ENCODE results near the gene RDH5. TPM values are rescaled to one million over a fixed set of nuclear protein-coding genes. Genes with fewer than 3 reads are reported as not detected.

RDH5 gene
- polyA plus RNA-seq, 1 of the 3 experiments (the other 2 are of a cell fraction), result 5.2 TPM

DNA sequence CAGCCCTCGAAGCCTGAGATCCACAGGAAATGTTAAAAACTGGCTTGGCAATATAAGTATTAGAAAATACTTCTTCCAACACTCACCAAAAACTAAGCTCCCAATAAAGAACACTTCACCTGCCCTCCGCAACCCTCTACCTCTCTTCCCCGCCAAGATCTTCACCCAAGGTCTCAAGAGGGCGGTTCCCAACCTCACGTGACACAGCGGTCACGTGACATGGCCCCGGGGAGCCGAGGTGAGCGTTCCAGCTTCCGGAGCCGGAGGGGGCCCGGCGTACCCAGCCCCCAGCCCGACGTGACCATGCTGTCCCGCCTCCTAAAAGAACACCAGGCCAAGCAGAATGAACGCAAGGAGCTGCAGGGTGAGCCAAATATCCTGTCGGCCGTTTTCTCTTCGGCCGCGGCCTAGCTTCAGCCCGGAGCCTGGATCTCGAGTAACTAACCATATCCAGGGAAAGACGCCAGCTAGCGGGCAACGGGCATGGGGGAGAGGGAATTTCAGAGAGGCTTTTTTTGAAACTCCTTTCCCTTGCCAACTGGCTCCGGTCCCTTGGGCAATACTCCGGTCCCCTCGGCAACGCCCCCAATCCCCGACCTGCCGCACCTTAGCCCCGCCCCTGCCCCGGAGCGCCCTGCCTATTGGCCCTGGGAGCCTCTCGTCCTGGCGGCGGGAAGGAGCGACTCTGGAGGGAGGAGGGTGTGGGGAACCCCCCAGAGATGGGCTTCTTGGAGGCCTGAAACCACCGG, 4.2 kb upstream of the RDH5 start, which contains the start of gene BLOC1S1 (continued):
- TF ChIP-seq GABPA (IDR thresholded peaks at IDR 0.05; ENCODE audit: low read depth) (peak; percentile 64), NRF1 (IDR thresholded peaks at IDR 0.05; ENCODE audit: low read depth, low read length) (no peak), SMC3 (IDR thresholded peaks at IDR 0.05; ENCODE audit: low read depth, low read length) (no peak), MXI1 (IDR thresholded peaks at IDR 0.05; ENCODE audit: low read depth, low read length) (peak; percentile 72), JUND (IDR thresholded peaks at IDR 0.05) (no peak), USF1 (IDR thresholded peaks at IDR 0.05; ENCODE audit: borderline replicate concordance, low read depth) (peak; percentile 100), MEF2A (IDR thresholded peaks at IDR 0.05; ENCODE audit: borderline replicate concordance, low read depth) (no peak), TAF1 (IDR thresholded peaks at IDR 0.05; ENCODE audit: borderline replicate concordance, low read depth, low read length) (peak; percentile 60; the same call in 1 of the 2 replicates), TCF12 (IDR thresholded peaks at IDR 0.05) (0 out of 2 replicates have a peak, but pooled peaks have one; percentile 26), ELF1 (IDR thresholded peaks at IDR 0.05) (peak; percentile 84)
- TF ChIP-seq, protein P1, sequence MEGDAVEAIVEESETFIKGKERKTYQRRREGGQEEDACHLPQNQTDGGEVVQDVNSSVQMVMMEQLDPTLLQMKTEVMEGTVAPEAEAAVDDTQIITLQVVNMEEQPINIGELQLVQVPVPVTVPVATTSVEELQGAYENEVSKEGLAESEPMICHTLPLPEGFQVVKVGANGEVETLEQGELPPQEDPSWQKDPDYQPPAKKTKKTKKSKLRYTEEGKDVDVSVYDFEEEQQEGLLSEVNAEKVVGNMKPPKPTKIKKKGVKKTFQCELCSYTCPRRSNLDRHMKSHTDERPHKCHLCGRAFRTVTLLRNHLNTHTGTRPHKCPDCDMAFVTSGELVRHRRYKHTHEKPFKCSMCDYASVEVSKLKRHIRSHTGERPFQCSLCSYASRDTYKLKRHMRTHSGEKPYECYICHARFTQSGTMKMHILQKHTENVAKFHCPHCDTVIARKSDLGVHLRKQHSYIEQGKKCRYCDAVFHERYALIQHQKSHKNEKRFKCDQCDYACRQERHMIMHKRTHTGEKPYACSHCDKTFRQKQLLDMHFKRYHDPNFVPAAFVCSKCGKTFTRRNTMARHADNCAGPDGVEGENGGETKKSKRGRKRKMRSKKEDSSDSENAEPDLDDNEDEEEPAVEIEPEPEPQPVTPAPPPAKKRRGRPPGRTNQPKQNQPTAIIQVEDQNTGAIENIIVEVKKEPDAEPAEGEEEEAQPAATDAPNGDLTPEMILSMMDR (IDR thresholded peaks at IDR 0.05), result 0 out of 2 replicates have a peak, but pooled peaks have one; percentile 9

DNA sequence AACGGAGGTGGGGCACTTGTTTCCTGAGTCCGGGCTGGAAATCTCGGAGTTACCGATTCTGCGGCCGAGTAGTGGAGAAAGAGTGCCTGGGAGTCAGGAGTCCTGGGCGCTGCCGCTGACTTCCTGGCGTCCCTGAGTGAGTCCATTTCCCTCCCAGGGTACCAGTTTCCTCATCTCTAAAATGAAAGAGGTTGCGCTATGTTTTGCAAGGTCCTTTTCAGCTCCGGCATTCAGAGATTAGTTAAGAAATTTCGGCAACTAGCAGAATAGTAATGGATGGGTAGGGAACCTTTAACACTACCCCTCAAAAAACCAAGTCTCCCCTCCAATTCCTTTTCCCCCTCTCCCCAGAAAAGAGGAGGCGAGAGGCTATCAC, 3.6 kb upstream of the RDH5 start:
- no peaks in the 10 kb centered on the region for H3K9me2 ChIP-seq
- ChIA-PET POLR2A (interaction anchor here (1.0 to 1.6 kb wide), 3 partner anchors 9 to 13 kb away, joined by 6 to 8 read pairs (median 6); partner anchors contain the start of genes CD63 and ITGA7), CTCF (interaction anchor here (1.0 to 11.2 kb wide), 6 partner anchors 8 to 210 kb away, joined by 3 to 202 read pairs (median 19); partner anchors contain the start of gene CD63)
- TF ChIP-seq SMC3 (IDR thresholded peaks at IDR 0.05; ENCODE audit: low read depth, low read length) (no peak), RFX5 (IDR thresholded peaks at IDR 0.05; ENCODE audit: low read length) (no peak), FOXM1 (IDR thresholded peaks at IDR 0.05; ENCODE audit: low read depth) (0 out of 2 replicates have a peak, but pooled peaks have one; percentile 10)
- WGBS (ENCODE audit: low lambda C conversion rate), result 3% methylated on average over 13 of the region's 13 CpGs
- H3K27me3 ChIP-seq (ENCODE audit: insufficient read depth), result no peaks in the 10 kb centered on the region
- H3F3A ChIP-seq (replicated peaks; ENCODE audit: insufficient read depth), result peaks cover 27% of the 10 kb centered on the region
- no peaks in the 10 kb centered on the region for H3K9me3 ChIP-seq
- H2AFZ ChIP-seq (ENCODE audit: low read depth), result peak overlapping the region; percentile 93; the same call in 1 of the 2 replicates
- peak overlapping the region; percentile 89 for H3K4me2 ChIP-seq
- peaks cover 13% of the 10 kb centered on the region; the same call in 1 of the 2 replicates for H3K79me2 ChIP-seq (ENCODE audit: insufficient read depth)
- DNase-seq, result no peak
- peak overlapping the region; percentile 67 to 92 for H3K4me3 ChIP-seq (ENCODE audit: low read depth in 2 of 2, low read length in 1 of 2)
- peaks cover 0 to 3% of the 10 kb centered on the region in 2 experiments for H3K36me3 ChIP-seq (replicated peaks in 1 of 2; ENCODE audit: control insufficient read depth in 1 of 2, insufficient read depth in 2 of 2, low read length in 1 of 2)
- H3K27ac ChIP-seq (ENCODE audit: low read depth in 2 of 2, low read length in 1 of 2), result peak overlapping the region; percentile 87 to 92; a peak in 3 of 4 replicates
- H3K9ac ChIP-seq, result peak overlapping the region; percentile 86
- peaks cover 3% of the 10 kb centered on the region; the same call in 1 of the 2 replicates for H4K20me1 ChIP-seq (ENCODE audit: insufficient read depth)
- peaks cover 29 to 35% of the 10 kb centered on the region in 2 experiments for H3K4me1 ChIP-seq (ENCODE audit: control insufficient read depth in 1 of 2, insufficient read depth in 2 of 2, low read depth in 1 of 2, low read length in 1 of 2)
